Measurements from ENCODE around the gene GRIN2C.
A peak's percentile ranks its signal among the peaks of the same experiment; 100 is the strongest.

The GRIN2C gene

GRCh38 chr17:74868908-74869255 is 9.2 kb upstream of the GRIN2C start:
- Histone ChIP-seq H3K36me3 (ENCODE audit: control insufficient read depth in 4 of 4, insufficient read depth in 4 of 4, low read length in 3 of 4) (peaks cover 0 to 2% (median 0%) of the 10 kb centered on the region in 4 experiments), H3K27ac (ENCODE audit: insufficient read depth in 1 of 2, low read depth in 1 of 2, low read length in 2 of 2, poor library complexity in 1 of 2, severe bottlenecking in 2 of 2) (no peak overlapping the region), H3K9me3 (ENCODE audit: control extremely low read depth in 1 of 5, control insufficient read depth in 4 of 5, insufficient read depth in 2 of 5, low read depth in 1 of 5, low read length in 4 of 5) (no peaks in the 10 kb centered on the region), H3K4me1 (ENCODE audit: control extremely low read depth in 1 of 4, control insufficient read depth in 4 of 4, insufficient read depth in 4 of 4, low read length in 3 of 4) (peaks cover 3 to 25% (median 12%) of the 10 kb centered on the region in 4 experiments), H3K27me3 (replicated peaks in 2 of 5; ENCODE audit: control insufficient read depth in 4 of 5, insufficient read depth in 5 of 5, low read length in 4 of 5) (no peaks in the 10 kb centered on the region), H3K4me3 (ENCODE audit: control insufficient read depth in 1 of 7, extremely low read depth in 1 of 7, insufficient read depth in 4 of 7, low read depth in 2 of 7, low read length in 6 of 7) (no peak overlapping the region)
- ChIA-PET POLR2A (no interaction called here), CTCF (interaction anchor here (0.9 to 5.0 kb wide), 5 partner anchors 9 to 100 kb away, joined by 3 to 20 read pairs (median 8); no protein-coding TSS in a partner anchor)
- 100% methylated on average over 6 of the region's 6 CpGs for WGBS (ENCODE audit: insufficient coverage)
- DNase-seq: no peak

- no peaks in the 10 kb centered on the region for H3K27me3 ChIP-seq (replicated peaks in 2 of 5; ENCODE audit: control insufficient read depth in 4 of 5, insufficient read depth in 5 of 5, low read length in 4 of 5)
- H3K27ac ChIP-seq (ENCODE audit: insufficient read depth in 1 of 2, low read depth in 1 of 2, low read length in 2 of 2, poor library complexity in 1 of 2, severe bottlenecking in 2 of 2): peak overlapping the region in 1 of 2 experiments; percentile 54
- no peaks in the 10 kb centered on the region for H3K9me3 ChIP-seq (ENCODE audit: control extremely low read depth in 1 of 5, control insufficient read depth in 4 of 5, insufficient read depth in 2 of 5, low read depth in 1 of 5, low read length in 4 of 5)
- no peak for DNase-seq
- ChIA-PET CTCF (interaction anchor here (0.9 to 5.0 kb wide), 5 partner anchors 12 to 123 kb away, joined by 3 to 20 read pairs (median 8); no protein-coding TSS in a partner anchor), POLR2A (no interaction called here)
- H3K4me1 ChIP-seq (ENCODE audit: control extremely low read depth in 1 of 4, control insufficient read depth in 4 of 4, insufficient read depth in 4 of 4, low read length in 3 of 4): peaks cover 0 to 20% (median 9%) of the 10 kb centered on the region in 4 experiments
- no peak overlapping the region for H3K4me3 ChIP-seq (ENCODE audit: control insufficient read depth in 1 of 7, extremely low read depth in 1 of 7, insufficient read depth in 4 of 7, low read depth in 2 of 7, low read length in 6 of 7)
- WGBS (ENCODE audit: insufficient coverage): 67% methylated on average over 12 of the region's 12 CpGs
- H3K36me3 ChIP-seq (ENCODE audit: control insufficient read depth in 4 of 4, insufficient read depth in 4 of 4, low read length in 3 of 4): peaks cover 0 to 2% (median 0%) of the 10 kb centered on the region in 4 experiments
Observed at GRCh38 chr17:74868251-74868907, 8.7 kb upstream of the GRIN2C start.

- Histone ChIP-seq H3K27me3 (replicated peaks in 2 of 5; ENCODE audit: control insufficient read depth in 4 of 5, insufficient read depth in 5 of 5, low read length in 4 of 5) (peaks cover 0 to 12% (median 3%) of the 10 kb centered on the region in 5 experiments), H3K4me1 (ENCODE audit: control extremely low read depth in 1 of 4, control insufficient read depth in 4 of 4, insufficient read depth in 4 of 4, low read length in 3 of 4) (peaks cover 0 to 18% (median 9%) of the 10 kb centered on the region in 4 experiments), H3K27ac (ENCODE audit: insufficient read depth in 1 of 2, low read depth in 1 of 2, low read length in 2 of 2, poor library complexity in 1 of 2, severe bottlenecking in 2 of 2) (no peak overlapping the region), H3K9me3 (ENCODE audit: control extremely low read depth in 1 of 5, control insufficient read depth in 4 of 5, insufficient read depth in 2 of 5, low read depth in 1 of 5, low read length in 4 of 5) (no peaks in the 10 kb centered on the region), H3K36me3 (ENCODE audit: control insufficient read depth in 4 of 4, insufficient read depth in 4 of 4, low read length in 3 of 4) (peaks cover 0 to 2% (median 0%) of the 10 kb centered on the region in 4 experiments), H3K4me3 (ENCODE audit: control insufficient read depth in 1 of 7, extremely low read depth in 1 of 7, insufficient read depth in 4 of 7, low read depth in 2 of 7, low read length in 6 of 7) (no peak overlapping the region)
- ChIA-PET CTCF (interaction anchor here (0.7 to 7.7 kb wide), 11 partner anchors 13 to 262 kb away, joined by 3 to 158 read pairs (median 5); partner anchors contain the start of gene MRPL58), POLR2A (interaction anchor here (0.6 kb wide), 1 partner anchor 129 kb away, joined by 3 read pairs; no protein-coding TSS in a partner anchor)
- no peak for DNase-seq
- WGBS (ENCODE audit: insufficient coverage): 92% methylated on average over 17 of the region's 19 CpGs
Observed at GRCh38 chr17:74866198-74866835, 6.6 kb upstream of the GRIN2C start.

GRCh38 chr17:74865504-74866197 is 6.0 kb upstream of the GRIN2C start:
- no peaks in the 10 kb centered on the region for H3K9me3 ChIP-seq (ENCODE audit: control extremely low read depth in 1 of 5, control insufficient read depth in 4 of 5, insufficient read depth in 2 of 5, low read depth in 1 of 5, low read length in 4 of 5)
- DNase-seq: no peak
- peaks cover 0 to 2% (median 0%) of the 10 kb centered on the region in 4 experiments for H3K36me3 ChIP-seq (ENCODE audit: control insufficient read depth in 4 of 4, insufficient read depth in 4 of 4, low read length in 3 of 4)
- peaks cover 0 to 25% (median 15%) of the 10 kb centered on the region in 4 experiments for H3K4me1 ChIP-seq (ENCODE audit: control extremely low read depth in 1 of 4, control insufficient read depth in 4 of 4, insufficient read depth in 4 of 4, low read length in 3 of 4)
- CTCF ChIA-PET: interaction anchor here (0.9 to 7.7 kb wide), 18 partner anchors 12 to 208 kb away, joined by 3 to 158 read pairs (median 4); partner anchors contain the start of genes MRPL58 and NAT9
- H3K4me3 ChIP-seq (ENCODE audit: control insufficient read depth in 1 of 7, extremely low read depth in 1 of 7, insufficient read depth in 4 of 7, low read depth in 2 of 7, low read length in 6 of 7): no peak overlapping the region
- WGBS (ENCODE audit: insufficient coverage): 91% methylated on average over 13 of the region's 19 CpGs
- peaks cover 0 to 18% (median 5%) of the 10 kb centered on the region in 5 experiments for H3K27me3 ChIP-seq (replicated peaks in 2 of 5; ENCODE audit: control insufficient read depth in 4 of 5, insufficient read depth in 5 of 5, low read length in 4 of 5)
- H3K27ac ChIP-seq (ENCODE audit: insufficient read depth in 1 of 2, low read depth in 1 of 2, low read length in 2 of 2, poor library complexity in 1 of 2, severe bottlenecking in 2 of 2): no peak overlapping the region
- POLR2A ChIA-PET: interaction anchor here (0.6 kb wide), 1 partner anchor 128 kb away, joined by 3 read pairs; no protein-coding TSS in a partner anchor

GRCh38 chr17:74864866-74865395 is 5.2 kb upstream of the GRIN2C start:
- no peaks in the 10 kb centered on the region for H3K9me3 ChIP-seq (ENCODE audit: control extremely low read depth in 1 of 5, control insufficient read depth in 4 of 5, insufficient read depth in 2 of 5, low read depth in 1 of 5, low read length in 4 of 5)
- CTCF ChIA-PET: interaction anchor here (0.9 to 7.7 kb wide), 15 partner anchors 11 to 147 kb away, joined by 3 to 158 read pairs (median 4); partner anchors contain the start of genes MRPL58 and NAT9
- H3K4me1 ChIP-seq (ENCODE audit: control extremely low read depth in 1 of 4, control insufficient read depth in 4 of 4, insufficient read depth in 4 of 4, low read length in 3 of 4): peaks cover 0 to 32% (median 20%) of the 10 kb centered on the region in 4 experiments
- no peak overlapping the region for H3K27ac ChIP-seq (ENCODE audit: insufficient read depth in 1 of 2, low read depth in 1 of 2, low read length in 2 of 2, poor library complexity in 1 of 2, severe bottlenecking in 2 of 2)
- peak; percentile 55 to 76 (median 66) for DNase-seq
- POLR2A ChIA-PET: no interaction called here
- no peak overlapping the region for H3K4me3 ChIP-seq (ENCODE audit: control insufficient read depth in 1 of 7, extremely low read depth in 1 of 7, insufficient read depth in 4 of 7, low read depth in 2 of 7, low read length in 6 of 7)
- H3K27me3 ChIP-seq (replicated peaks in 2 of 5; ENCODE audit: control insufficient read depth in 4 of 5, insufficient read depth in 5 of 5, low read length in 4 of 5): peaks cover 0 to 25% (median 12%) of the 10 kb centered on the region in 5 experiments
- WGBS (ENCODE audit: insufficient coverage): 42% methylated on average over 8 of the region's 11 CpGs
- peaks cover 0 to 2% (median 0%) of the 10 kb centered on the region in 4 experiments for H3K36me3 ChIP-seq (ENCODE audit: control insufficient read depth in 4 of 4, insufficient read depth in 4 of 4, low read length in 3 of 4)

- DNase-seq: no peak
- peaks cover 0 to 33% (median 22%) of the 10 kb centered on the region in 4 experiments for H3K4me1 ChIP-seq (ENCODE audit: control extremely low read depth in 1 of 4, control insufficient read depth in 4 of 4, insufficient read depth in 4 of 4, low read length in 3 of 4)
- 93% methylated on average over 11 of the region's 15 CpGs for WGBS (ENCODE audit: insufficient coverage)
- no peak overlapping the region for H3K27ac ChIP-seq (ENCODE audit: insufficient read depth in 1 of 2, low read depth in 1 of 2, low read length in 2 of 2, poor library complexity in 1 of 2, severe bottlenecking in 2 of 2)
- H3K4me3 ChIP-seq (ENCODE audit: control insufficient read depth in 1 of 7, extremely low read depth in 1 of 7, insufficient read depth in 4 of 7, low read depth in 2 of 7, low read length in 6 of 7): no peak overlapping the region
- H3K36me3 ChIP-seq (ENCODE audit: control insufficient read depth in 4 of 4, insufficient read depth in 4 of 4, low read length in 3 of 4): peaks cover 0 to 2% (median 0%) of the 10 kb centered on the region in 4 experiments
- ChIA-PET POLR2A (no interaction called here), CTCF (interaction anchor here (0.9 to 7.7 kb wide), 13 partner anchors 8 to 122 kb away, joined by 3 to 158 read pairs (median 10); partner anchors contain the start of genes FDXR and NAT9)
- H3K9me3 ChIP-seq (ENCODE audit: control extremely low read depth in 1 of 5, control insufficient read depth in 4 of 5, insufficient read depth in 2 of 5, low read depth in 1 of 5, low read length in 4 of 5): no peaks in the 10 kb centered on the region
- peaks cover 0 to 29% (median 12%) of the 10 kb centered on the region in 5 experiments for H3K27me3 ChIP-seq (replicated peaks in 2 of 5; ENCODE audit: control insufficient read depth in 4 of 5, insufficient read depth in 5 of 5, low read length in 4 of 5)
Observed at GRCh38 chr17:74864297-74864865, 4.7 kb upstream of the GRIN2C start.

All from common myeloid progenitor, CD34-positive (primary cell).